H1 (cell line): ENCODE measurements around the gene SAT1. TPM values are rescaled to one million over a fixed set of nuclear protein-coding genes. Genes with fewer than 3 reads are reported as not detected.

Experiments
- CTCF ChIA-PET: fragments of 300-600 bp; sonication (Branson Sonifier 250); formaldehyde crosslinking; loops from one replicate; lab custom pipeline; 2021; ENCODE audit not compliant: partially characterized antibody; lab: Charles Lee
- POLR2A ChIA-PET: fragments of 300-600 bp; sonication (Branson Sonifier 250); formaldehyde crosslinking; loops from one replicate; lab custom pipeline; 2021; ENCODE audit warnings: inconsistent platforms; ENCODE audit not compliant: partially characterized antibody; lab: Charles Lee
- DNase-seq, 2 experiments: peaks; one replicate each; pipeline versions ENCODE4 v3.0.0 to v3.0.0-alpha.2; 2010 to 2022; ENCODE audit warnings: low spot score in 2 of 2, low read depth in 1 of 2, mixed read lengths in 1 of 2
- FAIRE-seq: peaks from 2 replicates; lab custom pipeline; 2011; peaks lifted over from hg19 to GRCh38; lab: Jason Lieb, UNC
- H2AFZ ChIP-seq: 2 replicates; pipeline ENCODE4 v1.8.1; 2012; ENCODE audit warnings: low read length, inconsistent platforms
- H2AK5ac ChIP-seq: 2 replicates; pipeline ENCODE4 v1.6.1; 2013; ENCODE audit warnings: low read depth, low read length
- H2BK120ac ChIP-seq: replicated peaks from 2 replicates; pipeline ENCODE3; 2013; ENCODE audit warnings: low read depth, low read length, inconsistent platforms
- H2BK12ac ChIP-seq: 2 replicates; pipeline ENCODE4 v1.6.1; 2013; ENCODE audit warnings: low read depth, low read length
- H2BK15ac ChIP-seq: 2 replicates; pipeline ENCODE4 v1.6.1; 2013; ENCODE audit warnings: low read length
- H2BK20ac ChIP-seq: 2 replicates; pipeline ENCODE4 v1.6.1; 2013; ENCODE audit warnings: low read length
- H2BK5ac ChIP-seq: 2 replicates; pipeline ENCODE4 v1.6.1; 2013; ENCODE audit warnings: low read depth, low read length
- H3K14ac ChIP-seq: 2 replicates; pipeline ENCODE4 v1.6.1; 2013; ENCODE audit warnings: inconsistent platforms; ENCODE audit not compliant: insufficient read length
- H3K18ac ChIP-seq: 2 replicates; pipeline ENCODE4 v1.6.1; 2013; ENCODE audit warnings: low read length; ENCODE audit errors: extremely low read depth
- H3K23ac ChIP-seq: 2 replicates; pipeline ENCODE4 v1.6.1; 2013; ENCODE audit warnings: inconsistent platforms; ENCODE audit not compliant: insufficient read length
- H3K23me2 ChIP-seq: 2 replicates; pipeline ENCODE4 v1.6.1; 2013; ENCODE audit warnings: low read depth, low read length
- H3K27ac ChIP-seq: 2 replicates; pipeline ENCODE4 v1.6.1; 2011; ENCODE audit warnings: low read depth, low read length, inconsistent platforms
- H3K27me3 ChIP-seq, 4 experiments: replicated peaks in 1 of 4; 1 replicate in 1 of 4; 2 replicates in 3 of 4; pipeline versions ENCODE4 v1.6.1 to v1.8.1; 2011 to 2013; ENCODE audit warnings: low read length in 3 of 4, mild to moderate bottlenecking in 3 of 4, inconsistent platforms in 2 of 4, mixed read lengths in 2 of 4, moderate library complexity in 1 of 4; ENCODE audit not compliant: control insufficient read depth in 3 of 4, insufficient read depth in 3 of 4; ENCODE audit errors: extremely low read depth in 1 of 4
- H3K36me3 ChIP-seq, 4 experiments: 2 replicates each; pipeline versions ENCODE4 v1.6.1 to v1.8.1; 2011 to 2013; ENCODE audit warnings: mild to moderate bottlenecking in 4 of 4, low read length in 3 of 4, moderate library complexity in 2 of 4, control low read depth in 1 of 4, inconsistent platforms in 1 of 4; ENCODE audit not compliant: insufficient read depth in 4 of 4, control insufficient read depth in 2 of 4
- H3K4ac ChIP-seq: replicated peaks from 2 replicates; pipeline ENCODE3; 2013; ENCODE audit warnings: low read length, low read depth, mixed read lengths, inconsistent platforms; ENCODE audit not compliant: insufficient read length
- H3K4me1 ChIP-seq, 4 experiments: replicated peaks in 1 of 4; 1 replicate in 1 of 4; 2 replicates in 3 of 4; pipeline versions ENCODE4 v1.6.1 to v1.8.1; 2011 to 2013; ENCODE audit warnings: low read length in 3 of 4, inconsistent platforms in 2 of 4, mixed read lengths in 1 of 4; ENCODE audit not compliant: insufficient read depth in 4 of 4, control insufficient read depth in 3 of 4
- H3K4me2 ChIP-seq, 2 experiments: 2 replicates each; pipeline versions ENCODE4 v1.6.1 to v1.8.1; 2011 to 2013; ENCODE audit warnings: low read depth in 2 of 2, low read length in 2 of 2, control low read depth in 1 of 2, inconsistent platforms in 1 of 2, mild to moderate bottlenecking in 1 of 2; ENCODE audit not compliant: insufficient read depth in 1 of 2
- H3K4me3 ChIP-seq, 4 experiments: fragments of 200-600, 300-600 bp in 1 of 4; sonication (generic), shearing (Covaris generic), sonication (Bioruptor Twin) in 1 of 4; 2 replicates each; pipeline versions ENCODE4 v1.5.1 to v1.8.1; 2011 to 2016; ENCODE audit warnings: low read length in 4 of 4, low read depth in 3 of 4, control low read depth in 2 of 4, inconsistent platforms in 2 of 4, mild to moderate bottlenecking in 2 of 4, mixed read lengths in 1 of 4, moderate library complexity in 1 of 4; ENCODE audit not compliant: insufficient read depth in 2 of 4; ENCODE audit errors: extremely low read depth in 1 of 4
- H3K56ac ChIP-seq: replicated peaks from 2 replicates; pipeline ENCODE3; 2013; ENCODE audit warnings: low read depth, mild to moderate bottlenecking, mixed read lengths, low read length, inconsistent platforms; ENCODE audit not compliant: insufficient read length
- H3K79me1 ChIP-seq: 2 replicates; pipeline ENCODE4 v1.6.1; 2013; ENCODE audit warnings: low read depth, low read length, control low read depth
- H3K79me2 ChIP-seq, 2 experiments: 2 replicates each; pipeline versions ENCODE4 v1.6.1 to v1.8.1; 2012 to 2013; ENCODE audit warnings: low read length in 2 of 2, mild to moderate bottlenecking in 2 of 2, inconsistent platforms in 1 of 2; ENCODE audit not compliant: insufficient read depth in 2 of 2, control insufficient read depth in 1 of 2
- H3K9ac ChIP-seq, 4 experiments: replicated peaks in 1 of 4; 1 replicate in 1 of 4; 2 replicates in 3 of 4; pipeline versions ENCODE4 v1.6.1 to v1.8.1; 2011 to 2013; ENCODE audit warnings: low read depth in 3 of 4, low read length in 3 of 4, control low read depth in 2 of 4, mild to moderate bottlenecking in 2 of 4, moderate library complexity in 2 of 4, inconsistent platforms in 1 of 4; ENCODE audit errors: extremely low read depth in 1 of 4
- H3K9me3 ChIP-seq, 2 experiments: 2 replicates each; pipeline versions ENCODE4 v1.6.1 to v1.8.1; 2012 to 2013; ENCODE audit warnings: mild to moderate bottlenecking in 2 of 2, moderate library complexity in 2 of 2, control low read depth in 1 of 2, inconsistent platforms in 1 of 2, low read depth in 1 of 2, low read length in 1 of 2, mixed read lengths in 1 of 2; ENCODE audit not compliant: insufficient read depth in 2 of 2
- H4K20me1 ChIP-seq, 2 experiments: replicated peaks in 1 of 2; 2 replicates each; pipeline versions ENCODE3 to v1.8.1; 2011 to 2013; ENCODE audit warnings: inconsistent platforms in 2 of 2, low read length in 2 of 2, mild to moderate bottlenecking in 1 of 2; ENCODE audit not compliant: insufficient read depth in 2 of 2, control insufficient read depth in 1 of 2
- H4K5ac ChIP-seq: 2 replicates; pipeline ENCODE4 v1.6.1; 2013; ENCODE audit warnings: low read length, low read depth, mixed read lengths, inconsistent platforms; ENCODE audit not compliant: insufficient read length
- H4K8ac ChIP-seq: 2 replicates; pipeline ENCODE4 v1.8.0; 2013; ENCODE audit warnings: mild to moderate bottlenecking, moderate library complexity, low read length, inconsistent platforms; ENCODE audit not compliant: insufficient read depth; ENCODE audit errors: extremely low read depth
- H4K91ac ChIP-seq: replicated peaks from 2 replicates; pipeline ENCODE3; 2013; ENCODE audit warnings: low read length, mixed read lengths, inconsistent platforms; ENCODE audit not compliant: insufficient read length
- ATF2 ChIP-seq: IDR thresholded peaks from 2 replicates; pipeline ENCODE4 v1.6.1; 2012; ENCODE audit warnings: low read length, inconsistent platforms
- ATF3 ChIP-seq: IDR thresholded peaks from 2 replicates; pipeline ENCODE4 v1.6.1; 2011; ENCODE audit warnings: low read depth, mild to moderate bottlenecking, low read length; ENCODE audit not compliant: insufficient read depth
- CBX5 ChIP-seq: fragments of 300-800, 300-1000 bp; sonication (generic); IDR thresholded peaks from 2 replicates; pipeline ENCODE4 v1.7.1; 2016; ENCODE audit warnings: antibody characterized with exemption, low read length, low read depth
- CTBP2 ChIP-seq: IDR thresholded peaks from 2 replicates; pipeline ENCODE4 v1.7.0; 2011; ENCODE audit warnings: borderline replicate concordance, mild to moderate bottlenecking, moderate library complexity, mixed read lengths, low read length; ENCODE audit not compliant: insufficient read depth, insufficient read length
- CTCF ChIP-seq, 3 experiments: IDR thresholded peaks; 1 replicate in 2 of 3; 2 replicates in 1 of 3; pipeline versions ENCODE4 v1.5.1 to v1.6.1; 2011; ENCODE audit warnings: low read length in 3 of 3, mild to moderate bottlenecking in 3 of 3, inconsistent platforms in 2 of 3, low read depth in 1 of 3, moderate library complexity in 1 of 3; ENCODE audit not compliant: insufficient read depth in 1 of 3; ENCODE audit errors: control extremely low read depth in 1 of 3
- EGR1 ChIP-seq: IDR thresholded peaks from 2 replicates; pipeline ENCODE4 v1.6.1; 2011; ENCODE audit warnings: low read depth, low read length, borderline replicate concordance
- KDM5A ChIP-seq: fragments of 200-600 bp; IDR thresholded peaks from 2 replicates; pipeline ENCODE4 v1.7.1; 2012; ENCODE audit warnings: mild to moderate bottlenecking, low read length, inconsistent platforms, mixed read lengths
- MAFK ChIP-seq: IDR thresholded peaks from 2 replicates; pipeline ENCODE4 v1.6.1; 2012; ENCODE audit warnings: low read depth, mild to moderate bottlenecking, improper control_type of control experiment, low read length
- SRF ChIP-seq: IDR thresholded peaks from 2 replicates; pipeline ENCODE4 v1.6.1; 2011; ENCODE audit warnings: mild to moderate bottlenecking, low read depth, low read length, moderate library complexity
- whole genome bisulfite sequencing, 2 experiments: shearing (Covaris generic) in 1 of 2; methylation state at CpG; one replicate each; pipeline versions ENCODE4 v1.1.6 to v1.1.7; 2013 to 2015; ENCODE audit warnings: low lambda C conversion rate in 2 of 2, mixed read lengths in 2 of 2, inconsistent platforms in 1 of 2, low coverage in 1 of 2, missing lambda C conversion rate in 1 of 2; ENCODE audit not compliant: insufficient replicate concordance in 2 of 2, insufficient coverage in 1 of 2, insufficient read length in 1 of 2; ENCODE audit errors: extremely low coverage in 1 of 2, missing lambda C conversion rate in 1 of 2; 5-methylcytosine and 5-hydroxymethylcytosine counted together
- polyA plus RNA-seq, 7 experiments: library from polyadenylated mRNA; depleted of rRNA in 3 of 7; stranded (reverse) in 5 of 7; unstranded in 2 of 7; fragments of >200 nt in 5 of 7; fragments of 200-250 nt in 2 of 7; gene quantifications; 1 replicate in 5 of 7; 2 replicates in 1 of 7; 4 replicates in 1 of 7; pipeline versions ENCODE4 v1.2.1 to v1.2.3, GENCODE V29; 2011 to 2013; ENCODE audit warnings: missing spikeins in 2 of 7, mixed read lengths in 2 of 7
- total RNA-seq: library from RNA; stranded (reverse); fragmentation: NEBNext Ultra II Directional; extraction: Animal tissue kit (Norgen Biotek cat#: 25700); gene quantifications from 2 replicates; pipeline ENCODE4 v1.2.1, GENCODE V29; 2021

The SAT1 gene
- total and polyA plus RNA-seq, 2 of the 8 experiments (the other 6 are each of a cell fraction or from before 2014, with no cell fraction given) = 29.2 to 36.8 TPM

GRCh38 chrX:23765868-23766267 is 17.1 kb upstream of the SAT1 start:
- H4K20me1 ChIP-seq = no peaks in the 10 kb centered on the region
- no peak overlapping the region for H3K4me3 ChIP-seq
- H3K14ac ChIP-seq = no peak overlapping the region
- WGBS, 2 experiments = 95% methylated on average over 6 of the region's 16 CpGs; no CpG with 5 or more reads in 1 of the 2 experiments
- H3K4me2 ChIP-seq = no peak overlapping the region
- H3K79me1 ChIP-seq = no peaks in the 10 kb centered on the region
- no peak overlapping the region for H4K8ac ChIP-seq
- no peak overlapping the region for H3K23ac ChIP-seq
- no peak overlapping the region for H3K18ac ChIP-seq
- H3K4ac ChIP-seq = no peak overlapping the region
- H3K36me3 ChIP-seq = no peaks in the 10 kb centered on the region
- H2BK12ac ChIP-seq = no peak overlapping the region
- H3K4me1 ChIP-seq = peaks cover 0 to 2% (median 0%) of the 10 kb centered on the region in 4 experiments; a peak in 2 of 7 replicates
- H3K9ac ChIP-seq = no peak overlapping the region
- no peak overlapping the region for H2AK5ac ChIP-seq
- H2BK15ac ChIP-seq = no peak overlapping the region
- H3K27me3 ChIP-seq = no peaks in the 10 kb centered on the region
- H2BK20ac ChIP-seq = no peak overlapping the region
- no peak overlapping the region for H2BK120ac ChIP-seq
- no peak overlapping the region for H4K91ac ChIP-seq
- H3K23me2 ChIP-seq = no peaks in the 10 kb centered on the region
- peaks cover 0 to 8% of the 10 kb centered on the region in 2 experiments; a peak in 1 of 4 replicates for H3K9me3 ChIP-seq
- POLR2A ChIA-PET = interaction anchor here (1.2 kb wide), 1 partner anchor 141 kb away, joined by 4 read pairs; no protein-coding TSS in a partner anchor
- no peak overlapping the region for H2BK5ac ChIP-seq
- no peak overlapping the region for H2AFZ ChIP-seq
- H4K5ac ChIP-seq = no peak overlapping the region
- DNase-seq (no peak), FAIRE-seq (no peak)
- no peaks in the 10 kb centered on the region for H3K79me2 ChIP-seq
- CTCF ChIA-PET = interaction anchor here (1.0 to 2.5 kb wide), 3 partner anchors 9 to 136 kb away, joined by 5 to 12 read pairs (median 5); partner anchors contain the start of gene SAT1
- no peak overlapping the region for H3K56ac ChIP-seq
- H3K27ac ChIP-seq = no peak overlapping the region
- no peak for TF ChIP-seq MAFK
- no peak for TF ChIP-seq CTCF (IDR thresholded peaks at IDR 0.05; ENCODE audit: control extremely low read depth in 1 of 3, insufficient read depth in 1 of 3, low read depth in 1 of 3, low read length in 3 of 3)
- no peak for TF ChIP-seq ATF3
- no peak for TF ChIP-seq ATF2
- no peak for TF ChIP-seq EGR1
- no peak for TF ChIP-seq CTBP2
- TF ChIP-seq SRF = no peak
- TF ChIP-seq CBX5 = no peak
- no peak for TF ChIP-seq KDM5A
